AG04449 (cell line): ENCODE measurements around the gene PSMC3.

Experiments
- CTCF ChIA-PET: fragments of 350-600 bp; formaldehyde crosslinking; extraction: SDS; loops from one replicate; lab custom pipeline; 2021; ENCODE audit warnings: antibody characterized with exemption; lab: Yijun Ruan, JAX
- POLR2A ChIA-PET: fragments of 400-600, 350-600 bp; formaldehyde crosslinking; extraction: SDS; loops from one replicate; lab custom pipeline; 2020; ENCODE audit warnings: antibody characterized with exemption, inconsistent platforms; lab: Yijun Ruan, JAX
- DNase-seq: peaks from one replicate; pipeline ENCODE4 v3.0.0-alpha.2; 2010; ENCODE audit warnings: low read depth, low spot score
- H3K4me3 ChIP-seq: 2 replicates; pipeline ENCODE4 v1.5.1; 2011; ENCODE audit warnings: low read depth, mild to moderate bottlenecking, control low read depth, low read length
- TF ChIP-seq, protein P1 (sequence below): IDR thresholded peaks from one replicate; pipeline ENCODE4 v1.5.1; 2011; ENCODE audit warnings: mild to moderate bottlenecking, moderate library complexity, low read length, control low read depth, inconsistent platforms; ENCODE audit not compliant: insufficient read depth; ENCODE audit errors: missing control alignments

Gene PSMC3

DNA sequence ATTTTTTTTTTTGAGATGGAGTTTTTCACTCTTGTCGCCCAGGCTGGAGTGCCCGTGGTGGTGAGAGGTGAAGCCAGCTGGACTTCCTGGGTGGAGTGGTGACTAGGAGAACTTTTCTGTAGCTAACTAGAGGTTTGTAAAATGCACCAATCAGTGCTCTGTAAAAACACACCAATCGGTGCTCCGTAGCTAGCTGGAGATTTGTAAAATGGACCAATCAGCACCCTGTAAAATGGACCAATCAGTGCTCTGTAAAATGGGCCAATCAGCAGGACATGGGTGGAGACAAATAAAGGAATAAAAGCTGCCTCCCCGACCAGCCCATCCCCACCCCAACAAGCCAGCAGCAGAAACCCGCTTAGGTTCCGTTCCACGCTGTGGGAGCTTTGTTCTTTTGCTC lies 27.1 kb upstream of the PSMC3 start:
- H3K4me3 ChIP-seq = no peak overlapping the region
- ChIA-PET POLR2A (no interaction called here), CTCF (interaction anchor here (0.6 to 8.5 kb wide), 16 partner anchors 10 to 276 kb away, joined by 3 to 118 read pairs (median 4); partner anchors contain the start of genes ARFGAP2 and PTPMT1)
- TF ChIP-seq, protein P1, sequence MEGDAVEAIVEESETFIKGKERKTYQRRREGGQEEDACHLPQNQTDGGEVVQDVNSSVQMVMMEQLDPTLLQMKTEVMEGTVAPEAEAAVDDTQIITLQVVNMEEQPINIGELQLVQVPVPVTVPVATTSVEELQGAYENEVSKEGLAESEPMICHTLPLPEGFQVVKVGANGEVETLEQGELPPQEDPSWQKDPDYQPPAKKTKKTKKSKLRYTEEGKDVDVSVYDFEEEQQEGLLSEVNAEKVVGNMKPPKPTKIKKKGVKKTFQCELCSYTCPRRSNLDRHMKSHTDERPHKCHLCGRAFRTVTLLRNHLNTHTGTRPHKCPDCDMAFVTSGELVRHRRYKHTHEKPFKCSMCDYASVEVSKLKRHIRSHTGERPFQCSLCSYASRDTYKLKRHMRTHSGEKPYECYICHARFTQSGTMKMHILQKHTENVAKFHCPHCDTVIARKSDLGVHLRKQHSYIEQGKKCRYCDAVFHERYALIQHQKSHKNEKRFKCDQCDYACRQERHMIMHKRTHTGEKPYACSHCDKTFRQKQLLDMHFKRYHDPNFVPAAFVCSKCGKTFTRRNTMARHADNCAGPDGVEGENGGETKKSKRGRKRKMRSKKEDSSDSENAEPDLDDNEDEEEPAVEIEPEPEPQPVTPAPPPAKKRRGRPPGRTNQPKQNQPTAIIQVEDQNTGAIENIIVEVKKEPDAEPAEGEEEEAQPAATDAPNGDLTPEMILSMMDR = no peak
- DNase-seq = no peak

DNA sequence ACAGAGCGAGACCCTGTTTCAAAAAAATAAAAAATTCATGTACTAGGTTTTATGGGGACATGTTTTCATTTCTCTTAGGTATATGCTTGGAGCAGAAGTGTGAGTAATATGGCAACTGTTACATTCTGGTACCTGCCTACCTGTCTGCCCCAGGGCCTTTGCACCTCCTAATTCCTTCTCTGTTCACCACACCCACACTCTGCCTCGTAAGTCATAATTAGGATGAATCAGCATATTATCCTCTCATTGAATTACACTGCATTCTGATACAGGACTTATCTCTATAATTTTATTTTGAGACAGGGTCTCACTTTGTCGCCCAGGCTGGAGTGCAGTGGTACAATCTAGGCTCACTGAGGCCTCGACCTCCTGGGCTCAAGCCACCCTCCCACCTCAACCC lies 25.8 kb upstream of the PSMC3 start:
- ChIA-PET POLR2A (no interaction called here), CTCF (interaction anchor here (1.2 to 8.5 kb wide), 4 partner anchors 12 to 275 kb away, joined by 3 to 118 read pairs (median 22); partner anchors contain the start of gene ARFGAP2)
- DNase-seq = no peak
- H3K4me3 ChIP-seq = no peak overlapping the region
- TF ChIP-seq, protein P1 = no peak

DNA sequence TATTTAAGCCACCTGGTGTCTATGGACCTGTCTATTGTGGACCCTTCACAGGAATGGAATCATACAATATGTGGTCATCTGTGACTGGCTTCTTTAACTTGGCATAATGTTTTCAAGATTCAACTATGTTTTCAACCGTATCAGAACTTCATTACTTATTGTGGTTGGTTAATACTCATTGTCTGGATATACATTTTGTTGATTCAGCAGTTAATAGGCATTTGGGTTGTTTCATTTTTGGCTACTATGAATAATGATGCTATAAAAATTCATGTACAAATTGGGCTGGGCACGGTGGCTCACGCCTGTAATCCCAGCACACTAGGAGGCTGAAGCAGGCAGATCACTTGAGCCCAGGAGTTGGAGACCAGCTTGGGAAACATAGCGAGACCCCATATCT lies 25.2 kb upstream of the PSMC3 start:
- TF ChIP-seq, protein P1 = no peak
- CTCF ChIA-PET = interaction anchor here (1.2 to 8.5 kb wide), 2 partner anchors 18 to 80 kb away, joined by 3 to 118 read pairs; no protein-coding TSS in a partner anchor
- H3K4me3 ChIP-seq = no peak overlapping the region
- POLR2A ChIA-PET = no interaction called here
- DNase-seq = no peak

DNA sequence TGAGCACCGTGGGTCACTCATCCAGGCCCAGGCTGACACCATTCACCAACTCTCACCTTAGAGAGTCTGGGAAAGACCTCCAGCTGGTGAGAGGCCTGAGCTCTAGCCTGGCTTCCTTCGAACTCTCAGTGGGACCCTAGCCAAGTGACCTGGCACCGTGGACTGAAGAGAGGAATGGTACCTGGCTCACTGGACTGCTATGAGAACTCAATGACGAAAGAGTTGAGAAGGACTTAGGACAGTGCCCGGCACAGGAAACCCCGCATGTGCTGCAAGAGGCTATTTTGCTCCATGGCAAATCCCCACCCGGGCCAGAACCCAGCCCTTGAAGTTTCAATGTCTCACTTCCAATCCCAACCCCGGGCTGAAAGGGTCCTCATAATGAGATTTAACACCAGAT lies 23.3 kb upstream of the PSMC3 start:
- ChIA-PET POLR2A (no interaction called here), CTCF (interaction anchor here (0.9 to 8.5 kb wide), 3 partner anchors 12 to 78 kb away, joined by 3 to 118 read pairs (median 3); no protein-coding TSS in a partner anchor)
- DNase-seq = no peak
- TF ChIP-seq, protein P1 = no peak
- H3K4me3 ChIP-seq = no peak overlapping the region

DNA sequence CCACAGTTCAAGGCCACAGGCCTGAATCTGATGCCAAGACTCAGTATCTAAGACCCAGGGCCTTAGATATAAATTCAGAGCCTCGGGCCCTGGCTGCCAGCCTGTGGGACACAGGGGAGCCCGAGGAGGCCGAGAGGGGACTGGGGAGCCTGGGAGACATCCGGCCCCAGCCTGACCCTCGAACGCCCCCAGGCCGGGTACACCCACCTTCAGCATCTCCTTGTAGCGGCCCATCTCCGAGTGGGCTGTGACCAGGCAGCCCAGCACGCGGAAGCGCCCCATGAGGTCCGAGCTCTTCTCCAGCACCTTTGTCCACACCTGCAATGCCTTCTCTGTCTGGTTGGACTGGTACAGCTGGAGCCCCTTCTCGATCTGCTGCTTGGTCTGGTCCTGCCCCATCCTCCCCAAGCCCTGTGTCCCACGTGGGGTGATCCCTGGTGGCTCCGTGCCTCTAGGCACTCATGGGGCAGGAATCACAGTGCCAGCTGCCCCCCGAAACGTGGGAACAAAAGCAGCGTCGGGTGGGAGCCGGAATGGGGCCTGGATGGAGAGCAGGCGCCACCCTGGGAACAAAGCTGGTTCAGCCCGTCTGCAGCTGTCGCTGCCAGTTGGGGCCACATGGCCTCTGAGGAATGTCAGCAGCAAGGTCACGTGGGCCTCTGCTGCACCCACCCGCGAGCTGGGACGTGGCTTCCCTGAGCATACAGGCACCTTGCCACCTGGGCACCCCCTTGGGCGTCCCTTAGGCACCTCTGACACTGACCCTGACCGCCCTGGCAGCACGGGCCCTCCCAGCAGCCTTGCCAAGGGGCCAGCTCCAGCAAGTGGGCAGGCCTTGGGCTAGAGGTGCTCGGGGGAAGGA lies 22.6 kb upstream of the PSMC3 start, which contains the start of gene RAPSN:
TSS of gene RAPSN (minus strand) at position 571 of the 862 bp plus-strand sequence. CDS start at position 399, 172 bp downstream.
- TF ChIP-seq, protein P1 = no peak
- no peak within 1 kb of the TSS for H3K4me3 ChIP-seq
- ChIA-PET CTCF (interaction anchor here (0.9 to 8.5 kb wide), 4 partner anchors 11 to 77 kb away, joined by 3 to 118 read pairs (median 3); no protein-coding TSS in a partner anchor), POLR2A (no interaction called here)
- DNase-seq = no peak

DNA sequence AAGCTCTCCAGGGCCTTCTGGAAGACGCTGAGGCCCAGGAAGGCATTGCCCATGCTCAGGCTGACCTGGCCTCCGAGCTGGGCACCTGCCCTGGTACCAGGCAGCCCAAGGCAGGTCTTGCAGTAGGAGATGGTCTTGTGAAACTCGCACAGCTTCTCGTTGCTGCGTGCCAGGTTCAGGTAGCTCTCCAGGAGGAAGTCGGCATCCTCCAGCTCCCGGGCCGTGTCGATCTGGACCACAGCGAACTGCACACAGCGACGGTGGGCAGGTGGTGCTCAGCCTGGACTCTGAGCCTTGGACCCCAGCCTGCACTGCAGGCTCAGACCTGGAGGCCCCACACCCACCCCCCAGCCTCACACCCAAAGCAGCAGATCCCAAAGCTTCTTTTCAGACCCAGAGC lies 21.7 kb upstream of the PSMC3 start:
- no peak overlapping the region for H3K4me3 ChIP-seq
- TF ChIP-seq, protein P1 = no peak
- CTCF ChIA-PET = interaction anchor here (1.1 to 8.5 kb wide), 2 partner anchors 14 to 76 kb away, joined by 3 to 118 read pairs; no protein-coding TSS in a partner anchor
- POLR2A ChIA-PET = interaction anchor here (0.8 kb wide), 1 partner anchor 10 kb away, joined by 3 read pairs; no protein-coding TSS in a partner anchor
- no peak for DNase-seq
